Inflammatory macrophage treated with lipopolysaccharide for 4 hours (primary cell): ENCODE measurements around the gene SCPEP1.
"Not testable (repeated sequence)": the region's sequence is repeated elsewhere in the genome, so short reads cannot be mapped to it uniquely, and the experiment has no call there.

Experiments used
- DNase-seq: peaks from one replicate; pipeline ENCODE4 v3.0.0-alpha.2; 2020

Gene SCPEP1

GRCh38 chr17:56966338-56966737, 11.6 kb upstream of the SCPEP1 start:
- no peak for DNase-seq

- DNase-seq, result no peak
Measured at GRCh38 chr17:56970974-56971373, 7.0 kb upstream of the SCPEP1 start.

GRCh38 chr17:56972111-56972730, 5.7 kb upstream of the SCPEP1 start:
- DNase-seq, result no peak

GRCh38 chr17:56973520-56973919, 4.4 kb upstream of the SCPEP1 start:
- DNase-seq, result no peak

- no peak for DNase-seq
Measured at GRCh38 chr17:56974055-56974454, 3.9 kb upstream of the SCPEP1 start.

GRCh38 chr17:56975656-56976055, 2.3 kb upstream of the SCPEP1 start:
- no peak for DNase-seq

- DNase-seq, result peak; percentile 4
Measured at GRCh38 chr17:56976941-56977608, 856 bp upstream of the SCPEP1 start.

- DNase-seq, result peak; percentile 75
Measured at GRCh38 chr17:56978441-56979090, 635 bp downstream of the SCPEP1 start.

GRCh38 chr17:56979091-56979480, 1.2 kb downstream of the SCPEP1 start:
- peak; percentile 7 for DNase-seq

- DNase-seq, result not testable (repeated sequence)
Measured at GRCh38 chr17:56980526-56980925, 2.6 kb downstream of the SCPEP1 start.

GRCh38 chr17:56982312-56982711, 4.4 kb downstream of the SCPEP1 start:
- DNase-seq, result no peak

- DNase-seq, result peak; percentile 52
Measured at GRCh38 chr17:56983366-56983765, 5.4 kb downstream of the SCPEP1 start.

GRCh38 chr17:56985371-56986162, 7.6 kb downstream of the SCPEP1 start:
- DNase-seq, result peak; percentile 59

- no peak for DNase-seq
Measured at GRCh38 chr17:56987283-56987834, 9.4 kb downstream of the SCPEP1 start.

- no peak for DNase-seq
Measured at GRCh38 chr17:56988901-56989572, 11.1 kb downstream of the SCPEP1 start.

- no peak for DNase-seq
Measured at GRCh38 chr17:56992364-56992763, 14.4 kb downstream of the SCPEP1 start.

- no peak for DNase-seq
Measured at GRCh38 chr17:56994009-56994792, 16.3 kb downstream of the SCPEP1 start.

GRCh38 chr17:56995766-56996165, 17.8 kb downstream of the SCPEP1 start:
- DNase-seq, result no peak

GRCh38 chr17:56997313-56997712, 19.4 kb downstream of the SCPEP1 start:
- no peak for DNase-seq

- no peak for DNase-seq
Measured at GRCh38 chr17:57001541-57001940, 23.6 kb downstream of the SCPEP1 start.

GRCh38 chr17:57002904-57003303, 25.0 kb downstream of the SCPEP1 start:
- DNase-seq, result no peak
